HG02763 (cell line): ENCODE data around the gene PNPLA7.
"Not testable (repeated sequence)": the region's sequence is repeated elsewhere in the genome, so short reads cannot be mapped to it uniquely, and the experiment has no call there.

Source experiments
- ATAC-seq: cut with Tn5 transposase; IDR thresholded peaks from one replicate; pipeline ENCODE4 v1.9.1; 2021; ENCODE audit warnings: mild to moderate bottlenecking, moderate library complexity; ENCODE audit not compliant: unreplicated experiment

The PNPLA7 gene

DNA sequence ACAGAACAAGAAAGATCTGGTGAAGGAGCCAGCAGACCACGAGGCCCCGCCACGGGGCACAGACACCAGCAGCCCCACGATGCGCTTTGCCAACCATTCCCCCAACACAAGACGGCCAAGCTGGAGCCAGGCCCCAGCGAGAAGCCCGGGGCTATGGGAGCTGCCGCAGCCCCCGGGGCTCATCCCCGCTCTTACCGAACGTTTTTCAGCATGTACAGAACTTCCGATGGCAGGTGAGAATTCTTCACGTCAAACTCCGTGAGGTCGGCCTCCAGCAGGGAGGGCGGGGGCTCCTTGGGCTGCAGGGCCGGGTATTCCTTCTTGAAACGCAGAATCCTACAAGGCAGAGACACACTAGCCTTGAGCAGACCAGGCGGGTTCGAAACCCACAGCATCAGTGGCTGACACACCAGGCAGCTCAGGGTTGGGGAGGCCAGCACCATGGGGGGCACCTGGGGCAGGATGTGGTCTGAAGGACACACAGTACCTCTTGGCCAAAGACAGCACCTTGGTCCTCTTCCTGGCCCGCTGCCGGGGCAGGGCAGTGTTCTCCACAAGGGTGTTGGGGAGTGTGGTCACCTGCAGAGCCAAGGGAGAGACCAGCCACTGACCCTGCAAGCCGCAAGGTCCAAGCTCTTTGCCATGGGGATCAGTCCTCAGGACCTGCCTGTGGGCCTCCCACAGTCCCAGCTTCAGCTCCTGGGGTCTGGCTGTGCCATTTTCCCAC lies 6.8 kb downstream of the PNPLA7 start:
- no peak for ATAC-seq

GRCh38 chr9:137542486-137542885 lies 7.7 kb downstream of the PNPLA7 start:
- ATAC-seq: no peak

DNA sequence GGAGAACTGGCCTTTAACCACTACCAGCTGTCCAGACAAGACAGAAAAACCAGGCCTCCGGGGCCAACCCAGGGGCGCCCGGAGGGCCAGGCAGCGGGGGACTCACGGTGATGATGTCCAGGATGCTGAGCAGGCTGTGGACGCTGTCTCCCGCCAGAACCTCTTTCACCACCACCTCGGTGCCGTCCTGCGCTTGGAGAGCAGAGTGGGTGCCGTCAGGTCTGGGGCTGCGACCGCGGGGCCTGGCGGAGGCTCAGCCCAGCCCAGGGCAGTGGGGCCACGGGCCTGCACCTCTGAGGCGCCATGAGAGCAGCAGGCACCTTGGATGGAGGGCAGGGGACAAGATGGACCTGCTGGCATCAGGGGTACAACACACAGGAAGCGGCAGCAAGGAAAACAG lies 9.7 kb downstream of the PNPLA7 start:
- no peak for ATAC-seq

- no peak for ATAC-seq
Measured at GRCh38 chr9:137538058-137538457, 12.1 kb downstream of the PNPLA7 start.

GRCh38 chr9:137536594-137537131 lies 13.5 kb downstream of the PNPLA7 start:
- ATAC-seq: not testable (repeated sequence)

DNA sequence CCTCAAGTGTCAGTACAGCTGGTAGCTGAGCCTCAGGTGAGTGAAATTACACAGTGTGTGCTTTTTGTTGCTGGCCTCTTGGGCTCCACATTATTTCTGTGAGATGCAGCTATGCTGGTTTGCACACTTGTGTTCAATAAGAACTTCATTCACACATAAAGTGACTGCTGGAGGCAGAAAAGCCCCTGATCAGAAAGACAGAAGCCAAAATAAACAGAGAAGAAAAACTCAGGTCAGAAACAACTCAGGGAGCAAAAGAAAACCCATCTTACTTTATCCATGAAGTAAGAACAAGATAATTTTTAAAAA lies 15.1 kb downstream of the PNPLA7 start:
- no peak for ATAC-seq

- ATAC-seq: no peak
Measured at GRCh38 chr9:137534256-137535119, 15.7 kb downstream of the PNPLA7 start.

DNA sequence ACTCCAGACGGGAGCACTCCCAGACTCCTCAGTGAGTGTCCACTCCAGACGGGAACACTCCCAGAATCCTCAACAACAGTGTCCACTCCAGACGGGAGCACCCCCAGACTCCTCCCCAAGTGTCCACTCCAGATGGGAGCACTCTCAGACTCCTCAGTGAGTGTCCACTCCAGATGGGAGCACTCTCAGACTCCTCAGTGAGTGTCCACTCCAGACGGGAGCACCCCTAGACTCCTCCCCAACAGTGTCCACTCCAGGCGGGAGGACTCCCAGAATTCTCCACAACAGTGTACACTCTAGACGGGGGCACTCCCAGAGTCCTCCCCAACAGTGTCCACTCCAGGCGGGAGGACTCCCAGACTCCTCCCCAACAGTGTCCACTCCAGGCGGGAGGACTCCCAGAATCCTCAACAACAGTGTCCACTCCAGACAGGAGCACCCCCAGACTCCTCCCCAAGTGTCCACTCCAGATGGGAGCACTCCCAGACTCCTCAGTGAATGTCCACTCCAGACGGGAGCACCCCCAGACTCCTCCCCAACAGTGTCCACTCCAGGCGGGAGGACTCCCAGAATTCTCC lies 17.2 kb downstream of the PNPLA7 start:
- not testable (repeated sequence) for ATAC-seq

DNA sequence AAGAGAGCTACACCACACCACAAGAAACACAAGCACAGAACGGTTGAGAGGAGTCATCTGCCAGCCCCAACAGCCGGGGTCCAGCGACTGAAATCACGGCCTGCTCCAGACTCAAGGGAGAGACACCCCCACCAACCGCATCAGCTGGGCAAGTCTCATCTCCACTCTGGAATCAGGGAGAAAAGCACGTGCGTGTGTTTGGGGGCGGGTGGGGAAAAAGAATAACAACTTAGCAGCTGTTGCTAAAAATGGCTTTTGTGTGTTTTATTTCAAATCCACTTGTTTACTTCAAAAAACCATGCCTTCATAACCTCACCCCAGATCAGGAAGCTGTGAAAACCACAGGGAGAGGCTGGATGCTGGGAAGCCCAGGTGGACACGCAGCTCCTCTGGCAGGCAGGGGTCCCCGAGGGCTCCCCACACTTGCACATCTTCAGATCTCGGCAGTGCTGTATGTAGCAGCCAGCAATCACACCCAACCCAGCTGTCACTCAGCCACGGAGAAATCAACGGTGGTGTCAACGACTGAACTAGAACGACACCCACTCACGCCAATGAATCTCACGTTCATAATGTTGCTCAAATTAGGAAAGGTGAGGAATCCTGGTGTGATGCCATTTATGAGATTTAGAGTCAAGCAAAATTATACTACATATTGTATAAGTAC lies 19.0 kb downstream of the PNPLA7 start:
- ATAC-seq: no peak

GRCh38 chr9:137530331-137530730 lies 19.9 kb downstream of the PNPLA7 start:
- no peak for ATAC-seq

GRCh38 chr9:137524981-137525317 lies 25.3 kb downstream of the PNPLA7 start:
- no peak for ATAC-seq

GRCh38 chr9:137524161-137524980 lies 25.8 kb downstream of the PNPLA7 start:
- no peak for ATAC-seq

GRCh38 chr9:137522746-137523455 lies 27.3 kb downstream of the PNPLA7 start:
- ATAC-seq: no peak

DNA sequence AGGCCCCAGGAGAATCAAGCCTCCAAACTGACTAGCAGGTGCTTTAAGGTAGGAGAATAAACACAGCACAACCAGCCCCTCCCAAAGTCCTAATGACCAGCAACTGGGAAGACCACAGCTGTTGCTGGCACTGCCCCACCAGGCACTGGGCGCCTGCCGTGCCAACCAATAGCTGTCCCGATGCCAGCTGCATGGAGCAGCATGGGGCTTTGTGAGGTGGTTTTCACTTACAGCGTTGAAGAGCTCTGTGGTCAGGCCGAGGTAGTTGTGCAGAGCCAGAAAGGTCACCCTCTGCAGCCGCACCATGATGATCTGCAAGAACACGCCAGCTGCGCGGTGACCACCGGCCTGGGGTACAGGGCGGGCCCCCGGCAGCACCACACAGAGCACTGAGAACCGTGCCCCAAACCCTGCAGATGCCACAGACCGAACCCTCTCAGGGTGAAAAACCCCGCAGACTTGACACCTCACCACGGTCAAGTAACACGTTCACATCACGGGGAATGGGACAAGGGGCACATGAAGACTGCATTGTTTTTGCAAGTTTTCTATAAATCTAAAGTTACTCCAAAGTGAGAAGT lies 28.7 kb downstream of the PNPLA7 start:
- ATAC-seq: no peak

DNA sequence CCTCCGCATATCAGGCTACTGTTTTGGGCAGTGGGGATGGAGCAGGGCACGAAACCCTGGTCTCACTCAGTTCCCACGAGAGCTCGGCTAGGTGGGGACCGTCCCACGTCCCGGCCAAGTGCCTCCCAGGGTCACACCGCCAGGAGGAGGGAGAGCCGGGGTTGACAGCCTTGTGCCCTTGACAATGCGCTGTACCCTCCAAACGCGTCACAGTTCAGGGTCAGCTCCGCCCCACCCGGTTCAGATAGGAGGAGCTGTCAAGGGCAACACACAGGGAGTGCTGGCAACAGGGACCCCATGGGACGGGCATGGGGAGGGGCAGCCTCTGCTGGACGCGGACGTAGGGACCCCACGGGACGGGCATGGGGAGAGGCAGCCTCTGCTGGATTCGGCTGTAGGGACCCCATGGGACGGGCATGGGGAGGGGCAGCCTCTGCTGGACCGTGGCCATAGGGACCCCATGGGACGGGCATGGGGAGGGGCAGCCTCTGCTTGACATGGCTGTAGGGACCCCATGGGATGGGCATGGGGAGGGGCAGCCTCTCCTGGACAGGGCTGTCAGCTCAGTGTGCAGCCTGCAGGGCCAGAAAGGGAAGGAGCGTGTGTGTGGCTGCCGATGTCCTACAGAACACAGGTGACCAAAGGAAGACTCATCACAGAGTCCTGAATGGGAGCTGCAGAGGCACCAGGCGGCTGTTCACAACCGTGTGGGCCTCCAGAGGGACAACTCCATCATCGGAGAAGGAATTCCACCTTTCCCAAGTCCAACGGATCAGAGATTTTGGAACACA lies 29.4 kb downstream of the PNPLA7 start:
- ATAC-seq: no peak

GRCh38 chr9:137519553-137519952 lies 30.6 kb downstream of the PNPLA7 start:
- ATAC-seq: no peak

GRCh38 chr9:137518661-137519459 lies 31.3 kb downstream of the PNPLA7 start:
- ATAC-seq: not testable (repeated sequence)
